ENCODE results near the gene GCSAML.

GCSAML gene

GRCh38 chr1:247574236-247574635 is 25.3 kb downstream of the GCSAML start:
- DNase-seq (ENCODE audit: low read depth in 2 of 2): no peak

GRCh38 chr1:247574664-247575063 is 25.7 kb downstream of the GCSAML start:
- DNase-seq (ENCODE audit: low read depth in 2 of 2): no peak

- DNase-seq (ENCODE audit: low read depth in 2 of 2): no peak
These were observed 27.6 kb downstream of the GCSAML start for GRCh38 chr1:247576514-247576913.

GRCh38 chr1:247578946-247579460 is 30.1 kb downstream of the GCSAML start:
- no peak for DNase-seq (ENCODE audit: low read depth in 2 of 2)

- no peak for DNase-seq (ENCODE audit: low read depth in 2 of 2)
These were observed 39.1 kb downstream of the GCSAML start, which contains the start of gene OR2G2 for GRCh38 chr1:247588060-247588459. Gene OR2G2 (plus strand): TSS chr1:247588360. CDS start chr1:247588360, 0 bp downstream.

- no peak for DNase-seq (ENCODE audit: low read depth in 2 of 2)
These were observed 56.4 kb downstream of the GCSAML start, which contains the start of gene OR2G3 for GRCh38 chr1:247605286-247605685. Gene OR2G3 (plus strand): TSS chr1:247605586. CDS start chr1:247605586, 0 bp downstream.

GRCh38 chr1:247613405-247613804 is 64.5 kb downstream of the GCSAML start:
- DNase-seq (ENCODE audit: low read depth in 2 of 2): no peak

- DNase-seq (ENCODE audit: low read depth in 2 of 2): no peak
These were observed 65.7 kb downstream of the GCSAML start for GRCh38 chr1:247614625-247615024.

Data from fibroblast of skin of left biceps (primary cell).